Bronchial smooth muscle cell (primary cell): ENCODE results near the gene ZNHIT6. TPM values are rescaled to one million over a fixed set of nuclear protein-coding genes. Genes with fewer than 3 reads are reported as not detected.

ENCODE experiments used
- total RNA-seq: library from RNA; depleted of rRNA; stranded (reverse); fragments of >200 nt; gene quantifications from 2 replicates; pipeline ENCODE4 v1.2.1, GENCODE V29; 2014

ZNHIT6 gene, protein sequence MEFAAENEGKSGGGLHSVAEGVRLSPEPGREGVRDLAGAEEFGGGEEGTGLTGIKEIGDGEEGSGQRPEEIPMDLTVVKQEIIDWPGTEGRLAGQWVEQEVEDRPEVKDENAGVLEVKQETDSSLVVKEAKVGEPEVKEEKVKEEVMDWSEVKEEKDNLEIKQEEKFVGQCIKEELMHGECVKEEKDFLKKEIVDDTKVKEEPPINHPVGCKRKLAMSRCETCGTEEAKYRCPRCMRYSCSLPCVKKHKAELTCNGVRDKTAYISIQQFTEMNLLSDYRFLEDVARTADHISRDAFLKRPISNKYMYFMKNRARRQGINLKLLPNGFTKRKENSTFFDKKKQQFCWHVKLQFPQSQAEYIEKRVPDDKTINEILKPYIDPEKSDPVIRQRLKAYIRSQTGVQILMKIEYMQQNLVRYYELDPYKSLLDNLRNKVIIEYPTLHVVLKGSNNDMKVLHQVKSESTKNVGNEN
- total RNA-seq: 11.0 and 14.3 TPM in 2 replicates

DNA sequence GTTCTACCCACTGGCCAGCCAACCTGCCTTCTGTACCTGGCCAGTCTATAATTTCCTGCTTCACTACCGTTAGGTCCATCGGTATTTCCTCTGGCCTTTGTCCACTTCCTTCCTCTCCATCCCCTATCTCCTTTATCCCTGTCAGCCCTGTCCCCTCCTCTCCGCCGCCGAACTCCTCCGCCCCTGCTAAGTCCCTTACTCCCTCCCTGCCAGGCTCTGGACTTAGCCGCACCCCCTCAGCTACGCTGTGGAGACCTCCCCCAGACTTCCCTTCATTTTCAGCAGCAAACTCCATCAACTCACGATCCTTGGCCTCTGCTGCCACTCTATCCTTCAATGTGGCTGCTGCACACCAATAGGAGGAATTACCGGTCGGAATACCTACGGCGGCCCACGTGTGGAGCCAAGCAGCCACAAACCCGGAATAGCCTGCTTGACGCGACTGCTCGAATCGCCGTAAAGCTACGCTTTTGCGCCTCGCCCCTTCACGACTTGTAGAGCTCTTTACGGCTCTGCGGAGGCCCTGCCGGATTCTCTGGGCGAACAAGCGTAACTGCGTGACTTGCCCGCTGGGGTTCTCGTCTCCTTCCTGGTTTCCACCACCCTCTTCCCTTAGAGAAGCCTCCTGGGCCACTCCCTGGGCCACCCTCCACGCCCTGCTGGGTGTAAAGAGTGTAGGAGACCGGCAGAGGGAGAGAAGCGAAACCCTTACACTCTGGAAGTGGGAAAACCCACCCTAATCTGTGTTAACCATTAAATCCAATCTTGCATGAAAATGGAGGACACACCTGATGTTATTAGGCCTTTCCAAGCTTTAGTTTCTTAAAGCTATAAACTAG is at the start of gene ZNHIT6:
Gene ZNHIT6, minus strand, starts transcription at position 444 of the 839 bp plus-strand sequence. Its CDS starts 149 bp downstream, at position 295.

Other genes starting within 250 kb of the ZNHIT6 start
- gene DDAH1, start 243.3 kb downstream of the ZNHIT6 start, total RNA-seq: 3.5 and 8.2 TPM in 2 replicates
- gene CCN1, start 127.7 kb downstream of the ZNHIT6 start, total RNA-seq: 4.3 and 21.1 TPM in 2 replicates